Left kidney (tissue), 2 donors: ENCODE measurements around the gene PRCP. TPM values are rescaled to one million over a fixed set of nuclear protein-coding genes. Genes with fewer than 3 reads are reported as not detected.

Source experiments
- DNase-seq: peaks from one replicate; pipeline ENCODE4 v3.0.0-alpha.2; 2013
- polyA plus RNA-seq: library from polyadenylated mRNA; unstranded; fragments of 120-200 nt; gene quantifications from one replicate; pipeline ENCODE4 v1.2.1, GENCODE V29; 2013; ENCODE audit not compliant: insufficient read length

Gene PRCP
- polyA plus RNA-seq, 1 donor, result 283 TPM

GRCh38 chr11:82786836-82787235, 113.4 kb downstream of the PRCP start:
- DNase-seq, result no peak

GRCh38 chr11:82786001-82786400, 114.2 kb downstream of the PRCP start:
- no peak for DNase-seq

GRCh38 chr11:82782825-82783374, 117.3 kb downstream of the PRCP start:
- DNase-seq, result no peak

GRCh38 chr11:82778776-82779175, 121.5 kb downstream of the PRCP start:
- DNase-seq, result peak; percentile 26

GRCh38 chr11:82776377-82776776, 123.9 kb downstream of the PRCP start:
- DNase-seq, result no peak

- DNase-seq, result no peak
Measured at GRCh38 chr11:82775736-82776346, 124.4 kb downstream of the PRCP start.

- no peak for DNase-seq
Measured at GRCh38 chr11:82775218-82775617, 125.0 kb downstream of the PRCP start.

Other genes with a start within 250 kb of the PRCP start
- 2.3 TPM for gene FAM181B, start 166.6 kb downstream of the PRCP start, polyA plus RNA-seq
- 11.4 TPM for gene DDIAS, start 1.3 kb upstream of the PRCP start, polyA plus RNA-seq
- gene RAB30, start 171.5 kb upstream of the PRCP start, polyA plus RNA-seq, result 8.4 TPM